Activated CD4-positive, alpha-beta T cell treated with anti-CD3 and anti-CD28 coated beads for 1 hour (primary cell): ENCODE measurements around the gene RB1.

Experiments used
- DNase-seq: peaks from one replicate; pipeline ENCODE4 v3.0.0-alpha.2; 2020

Gene RB1

DNA sequence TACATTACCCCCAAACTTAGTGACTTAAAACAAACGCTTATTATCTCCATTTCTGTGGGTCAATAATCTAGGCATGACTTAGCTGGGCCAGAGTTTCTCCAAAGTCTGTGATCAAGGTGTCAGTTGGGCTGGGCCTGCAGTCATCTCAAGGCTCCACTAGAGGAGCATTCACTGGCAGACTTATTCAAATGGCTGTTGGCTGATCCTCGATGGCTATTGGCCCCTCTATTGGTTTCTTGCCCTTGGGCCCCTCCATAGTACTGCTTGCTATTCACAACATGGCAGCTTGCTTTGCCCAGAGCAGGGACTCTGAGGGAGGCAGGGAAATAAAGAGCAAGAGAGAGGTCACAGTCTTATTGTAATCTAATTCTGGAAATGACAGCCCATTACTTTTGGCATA is 171.7 kb downstream of the RB1 start:
- DNase-seq, result no peak

DNA sequence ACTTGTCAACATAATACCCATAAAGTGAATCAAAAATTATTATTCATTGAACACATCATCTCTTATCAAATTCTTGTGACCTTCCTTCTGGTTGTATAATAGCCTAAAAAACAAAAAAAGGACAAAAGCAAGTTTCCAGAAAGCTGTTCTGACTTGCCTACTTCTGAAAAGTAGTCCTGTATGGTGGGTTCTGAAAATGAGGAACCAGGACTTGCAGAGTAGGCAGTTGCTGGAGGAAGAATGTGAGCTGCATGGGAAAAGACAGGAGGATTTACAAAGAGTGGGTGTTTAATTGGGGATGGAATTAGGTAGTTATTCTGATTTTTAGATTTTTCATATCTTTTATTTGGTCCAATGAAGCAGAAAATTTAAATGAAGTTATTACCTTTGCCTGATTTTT is 172.7 kb downstream of the RB1 start:
- DNase-seq, result no peak

DNA sequence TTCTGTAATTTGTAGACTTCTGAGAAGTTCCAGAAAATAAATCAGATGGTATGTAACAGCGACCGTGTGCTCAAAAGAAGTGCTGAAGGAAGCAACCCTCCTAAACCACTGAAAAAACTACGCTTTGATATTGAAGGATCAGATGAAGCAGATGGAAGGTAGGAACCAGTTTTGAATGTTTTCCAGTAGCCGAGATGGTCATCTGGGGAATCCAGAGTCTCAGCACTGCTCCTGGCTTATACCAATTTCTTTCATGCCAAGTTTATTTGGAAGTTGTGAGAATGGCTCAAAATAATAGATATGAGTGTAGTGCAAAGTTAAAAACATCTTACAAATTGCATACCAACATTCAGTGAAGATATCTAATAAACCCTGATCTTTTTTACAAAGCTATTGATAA is 173.1 kb downstream of the RB1 start:
- no peak for DNase-seq

DNA sequence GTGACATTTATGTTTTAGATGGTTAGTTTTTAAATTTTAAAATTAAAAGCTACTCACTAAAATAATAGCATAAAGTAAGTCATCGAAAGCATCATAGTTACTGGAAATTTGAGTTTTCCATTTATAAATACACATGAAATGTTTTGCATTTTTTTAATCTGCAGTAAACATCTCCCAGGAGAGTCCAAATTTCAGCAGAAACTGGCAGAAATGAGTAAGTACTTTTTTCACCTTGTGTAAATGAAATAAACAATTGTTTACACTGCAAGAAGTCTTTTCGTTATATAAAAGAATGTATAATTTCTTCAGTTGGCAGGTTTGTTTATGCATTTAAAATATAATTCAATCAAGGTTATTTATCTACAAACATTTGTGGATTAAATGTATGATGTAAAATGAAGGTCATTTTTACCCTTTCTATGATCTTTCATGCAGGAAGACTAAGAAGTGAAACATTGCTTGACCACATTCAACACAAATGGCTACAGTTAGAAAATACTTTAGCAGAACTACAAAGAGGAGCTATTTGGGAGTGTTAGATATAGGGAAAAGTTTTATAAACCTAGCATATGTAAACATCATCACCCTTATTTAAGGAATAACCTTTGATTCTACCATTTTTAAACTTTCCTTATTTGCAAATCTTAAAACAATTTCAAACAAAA is 173.8 kb downstream of the RB1 start:
- no peak for DNase-seq

DNA sequence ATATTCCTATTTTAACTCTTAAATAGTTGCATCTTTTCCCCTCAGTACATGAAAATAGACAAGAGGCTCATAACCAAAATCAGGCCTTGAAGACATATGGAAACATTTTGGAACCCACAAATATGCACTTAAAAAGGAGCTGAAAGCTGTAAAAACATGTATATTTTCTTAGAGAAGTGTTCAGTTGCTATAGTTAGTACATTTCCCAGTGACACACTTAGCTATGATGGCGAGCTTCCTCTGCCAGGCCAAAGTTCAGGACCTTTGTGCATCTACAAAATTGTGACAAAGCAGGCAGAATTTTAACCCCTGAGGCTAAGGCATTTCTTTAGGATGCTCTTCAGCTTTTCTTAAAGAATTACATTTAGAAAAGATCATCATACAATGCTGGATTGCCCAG is 174.8 kb downstream of the RB1 start:
- no peak for DNase-seq

- DNase-seq, result no peak
Observed at GRCh38 chr13:48483575-48483974, 180.0 kb downstream of the RB1 start.

DNA sequence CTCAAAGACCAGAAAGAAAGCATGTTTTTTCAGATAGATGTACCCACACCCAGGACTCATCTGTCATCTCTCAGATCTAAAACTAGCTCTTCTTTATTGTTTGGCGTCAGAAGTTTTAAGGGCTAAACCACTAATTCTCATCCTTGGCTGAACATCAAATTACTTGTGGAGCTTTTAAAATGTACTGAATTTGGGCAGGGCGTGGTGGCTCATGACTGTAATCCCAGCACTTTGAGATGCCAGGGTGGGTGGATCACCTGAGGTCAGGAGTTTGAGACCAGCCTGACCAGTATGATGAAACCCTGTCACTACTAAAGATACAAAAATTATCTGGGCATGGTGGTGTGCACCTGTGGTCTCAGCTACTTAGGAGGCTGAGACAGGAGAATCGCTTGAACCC is 181.9 kb downstream of the RB1 start:
- no peak for DNase-seq

DNA sequence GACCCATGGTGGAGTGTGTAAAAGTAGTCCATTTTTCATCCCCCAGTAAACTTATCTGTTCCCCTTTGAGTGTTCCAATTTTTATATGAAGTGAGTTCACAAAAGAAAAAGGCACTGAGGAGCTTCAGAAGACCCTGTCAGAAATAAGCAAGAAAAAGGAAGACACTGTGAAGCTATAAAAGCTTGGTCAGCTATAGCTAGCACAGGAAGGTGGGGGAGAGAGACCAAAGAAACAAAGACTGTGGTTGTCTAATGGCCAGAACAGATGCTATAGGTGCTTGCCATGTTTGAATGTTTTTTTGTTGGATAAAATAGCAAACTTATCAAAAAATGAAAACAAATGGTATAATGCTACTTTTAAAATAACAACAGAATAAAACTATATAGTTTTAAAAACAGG is 182.8 kb downstream of the RB1 start:
- DNase-seq, result no peak

- DNase-seq, result no peak
Observed at GRCh38 chr13:48486836-48487235, 183.3 kb downstream of the RB1 start.

- DNase-seq, result no peak
Observed at GRCh38 chr13:48487968-48488367, 184.4 kb downstream of the RB1 start.

DNA sequence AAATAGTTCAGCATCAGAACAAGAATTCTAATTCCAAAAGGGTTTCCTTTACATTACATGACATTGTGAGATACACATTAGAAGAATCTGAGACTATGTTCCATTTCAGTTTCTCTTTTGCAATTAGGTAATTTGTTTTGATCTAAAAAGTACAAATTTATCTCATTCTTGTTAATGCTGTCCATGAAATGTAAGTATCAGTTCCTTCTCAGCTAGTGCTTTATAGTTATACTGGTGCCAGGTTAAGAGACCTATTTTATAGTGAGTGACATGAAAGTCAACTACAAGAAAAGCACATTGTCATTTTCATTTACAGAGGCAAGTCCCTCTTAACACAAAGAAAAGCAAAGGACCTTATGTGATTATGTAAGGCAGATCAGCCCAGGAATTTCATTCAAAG is 185.4 kb downstream of the RB1 start:
- DNase-seq, result no peak

DNA sequence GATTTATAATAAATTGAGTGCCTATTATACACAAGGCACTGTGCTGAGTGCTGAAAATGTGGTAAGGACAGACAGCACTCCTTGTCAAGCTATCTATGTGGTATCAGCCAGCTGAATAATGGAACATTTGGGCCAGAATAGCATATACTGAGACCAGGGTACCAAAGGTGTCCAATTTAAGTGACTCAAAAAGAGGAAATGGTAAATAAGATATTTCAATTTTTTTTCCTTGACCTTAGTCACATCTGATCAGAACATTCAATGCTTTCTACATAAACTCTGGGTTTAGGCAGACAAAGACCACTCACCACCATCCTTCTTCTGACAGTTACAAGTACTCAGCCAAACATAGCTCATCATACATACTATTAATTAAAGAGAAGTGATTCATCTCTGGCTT is 186.1 kb downstream of the RB1 start:
- no peak for DNase-seq

GRCh38 chr13:48490241-48490640 is 186.7 kb downstream of the RB1 start:
- DNase-seq, result no peak

- DNase-seq, result no peak
Observed at GRCh38 chr13:48491423-48492095, 188.0 kb downstream of the RB1 start.

- no peak for DNase-seq
Observed at GRCh38 chr13:48492096-48492440, 188.5 kb downstream of the RB1 start.

DNA sequence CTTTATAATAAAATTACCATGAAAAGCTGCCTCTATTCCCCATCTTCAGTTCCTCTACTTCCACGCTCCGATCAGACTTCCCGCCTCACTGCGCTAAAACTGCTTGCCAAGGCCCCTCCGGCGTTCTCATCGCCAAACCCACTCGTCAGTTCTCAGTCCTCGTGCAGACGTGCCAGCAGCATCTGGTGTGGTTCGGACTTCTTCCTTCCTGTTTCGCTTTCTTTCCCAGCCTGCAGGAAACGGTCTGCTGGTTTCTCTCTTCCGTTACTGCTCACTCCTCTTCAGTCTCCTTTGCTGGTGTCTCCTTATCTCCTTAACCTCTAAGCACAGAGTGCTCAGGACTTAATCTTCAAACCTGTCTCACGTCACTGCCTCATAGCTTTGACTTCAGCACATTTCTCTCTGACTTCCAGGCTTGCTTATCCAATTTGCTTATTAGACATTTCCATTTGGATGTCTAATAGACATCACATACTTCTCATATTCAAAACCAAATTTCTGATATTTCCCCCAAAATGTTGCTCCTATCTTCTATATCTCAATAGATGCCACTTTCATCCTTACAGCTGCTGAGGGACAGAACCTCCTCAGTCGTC is 189.0 kb downstream of the RB1 start:
- DNase-seq, result peak; percentile 47

- no peak for DNase-seq
Observed at GRCh38 chr13:48493066-48493765, 189.7 kb downstream of the RB1 start.

DNA sequence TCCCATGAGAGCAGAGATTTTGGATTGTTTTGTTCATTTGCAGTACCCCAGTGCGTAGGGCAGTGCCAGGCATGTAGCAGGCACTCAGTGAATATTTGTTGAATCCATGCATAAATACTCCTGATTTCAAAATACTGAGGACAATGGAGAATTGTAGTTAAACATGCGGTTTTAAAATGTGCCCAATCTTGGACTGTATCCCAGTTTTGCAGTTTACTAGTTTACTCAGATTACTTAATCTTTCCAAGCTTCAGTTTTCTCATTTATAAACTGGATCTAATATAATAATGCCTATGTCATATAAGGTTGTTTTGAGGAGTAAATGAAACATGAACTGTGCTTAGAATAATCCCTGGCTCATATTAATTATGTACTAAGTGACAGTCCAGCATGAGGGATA is 190.3 kb downstream of the RB1 start:
- DNase-seq, result no peak

DNA sequence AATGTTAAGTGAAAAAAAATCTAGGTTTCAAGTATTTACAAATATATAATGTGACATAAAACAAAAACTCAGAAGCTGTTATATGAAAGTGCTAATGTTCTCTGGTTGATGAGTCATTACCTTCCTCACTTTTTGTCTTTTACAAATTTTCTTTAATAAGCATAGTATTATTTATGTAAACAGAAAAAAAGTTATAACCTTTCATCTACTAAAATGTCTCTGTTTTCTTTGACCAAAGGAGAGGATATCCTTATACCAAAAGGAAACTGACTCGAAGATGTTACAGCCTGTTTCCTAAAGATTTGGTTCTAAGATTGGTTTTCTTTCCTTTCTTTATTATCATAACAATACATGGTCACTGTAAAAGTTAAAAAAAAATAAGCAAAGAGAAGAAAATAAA is 191.3 kb downstream of the RB1 start:
- DNase-seq, result no peak

GRCh38 chr13:48496271-48497161 is 193.0 kb downstream of the RB1 start:
- DNase-seq, result no peak

- no peak for DNase-seq
Observed at GRCh38 chr13:48497669-48498068, 194.1 kb downstream of the RB1 start.

GRCh38 chr13:48500652-48501197 is 197.2 kb downstream of the RB1 start:
- DNase-seq, result no peak

GRCh38 chr13:48501705-48502104 is 198.2 kb downstream of the RB1 start:
- DNase-seq, result no peak
